Small intestine (tissue), 7 donors: ENCODE measurements around the gene CFAP300. TPM values are rescaled to one million over a fixed set of nuclear protein-coding genes. Genes with fewer than 3 reads are reported as not detected.

Source experiments
- DNase-seq, 2 donors: peaks; one replicate each; pipeline versions ENCODE4 v3.0.0 to v3.0.0-alpha.2; 2013
- FAIRE-seq: peaks from 2 replicates; lab custom pipeline; 2012; peaks lifted over from hg19 to GRCh38; lab: Jason Lieb, UNC
- H3K27ac ChIP-seq, 3 donors: one replicate each; pipeline ENCODE4 v1.5.1; 2013; ENCODE audit warnings: low read length in 2 of 3, mild to moderate bottlenecking in 2 of 3, control low read depth in 1 of 3, inconsistent platforms in 1 of 3, low read depth in 1 of 3, moderate library complexity in 1 of 3
- H3K27me3 ChIP-seq, 3 donors: one replicate each; pipeline ENCODE4 v1.6.1; 2013; ENCODE audit warnings: low read length in 3 of 3, inconsistent platforms in 1 of 3; ENCODE audit not compliant: control insufficient read depth in 3 of 3, insufficient read depth in 3 of 3
- H3K36me3 ChIP-seq, 3 donors: one replicate each; pipeline ENCODE4 v1.6.1; 2013; ENCODE audit warnings: low read length in 3 of 3, inconsistent platforms in 1 of 3, low read depth in 1 of 3, mild to moderate bottlenecking in 1 of 3, moderate library complexity in 1 of 3; ENCODE audit not compliant: control insufficient read depth in 3 of 3, insufficient read depth in 2 of 3
- H3K4me1 ChIP-seq, 3 donors: one replicate each; pipeline ENCODE4 v1.6.1; 2013; ENCODE audit warnings: low read length in 2 of 3, inconsistent platforms in 1 of 3, low read depth in 1 of 3, mild to moderate bottlenecking in 1 of 3, moderate library complexity in 1 of 3; ENCODE audit not compliant: control insufficient read depth in 3 of 3, insufficient read depth in 2 of 3
- H3K4me3 ChIP-seq, 3 donors: one replicate each; pipeline ENCODE4 v1.5.1; 2013; ENCODE audit warnings: low read length in 3 of 3, control low read depth in 1 of 3, inconsistent platforms in 1 of 3, low read depth in 1 of 3, mild to moderate bottlenecking in 1 of 3, moderate library complexity in 1 of 3
- H3K9me3 ChIP-seq, 2 donors: one replicate each; pipeline ENCODE4 v1.6.1; 2013; ENCODE audit warnings: low read depth in 1 of 2, low read length in 1 of 2; ENCODE audit not compliant: control insufficient read depth in 2 of 2, insufficient read depth in 1 of 2
- WGBS, 3 donors: extraction: QIAGEN DNeasy Blood & Tissue Kit; methylation state at CpG; one replicate each; pipeline ENCODE4 v1.1.7; 2013; 5-methylcytosine and 5-hydroxymethylcytosine counted together
- polyA plus RNA-seq, 4 donors: library from polyadenylated mRNA; stranded (reverse) in 3 of 4; unstranded in 1 of 4; fragments of 200-250 nt in 3 of 4; fragments of 120-200 nt in 1 of 4; gene quantifications; one replicate each; pipeline versions ENCODE4 v1.2.1 to v1.2.3, GENCODE V29; 2013
- donor health status: healthy with polysubstance abuse.
- donor health status: control.
- donor health status: control.
- donor health status: Bipolar disorder and iron deficiency.
- donor health status: healthy.

Gene CFAP300
- polyA plus RNA-seq, 4 donors = 0.63 to 2.5 (median 1.3) TPM; not detected in 1

GRCh38 chr11:102012946-102013345, 34.3 kb upstream of the CFAP300 start:
- 53 to 61% (median 58%) methylated on average over 3 of the region's 3 CpGs for WGBS, 3 donors
- H3K27ac ChIP-seq = no peak overlapping the region
- H3K36me3 ChIP-seq = no peaks in the 10 kb centered on the region
- no peak for DNase-seq
- no peak overlapping the region for H3K4me3 ChIP-seq
- no peak for FAIRE-seq
- no peaks in the 10 kb centered on the region for H3K27me3 ChIP-seq
- no peaks in the 10 kb centered on the region for H3K9me3 ChIP-seq
- peaks cover 0 to 8% (median 0%) of the 10 kb centered on the region in 3 donors for H3K4me1 ChIP-seq

GRCh38 chr11:102014756-102015155, 32.5 kb upstream of the CFAP300 start:
- H3K27me3 ChIP-seq = no peaks in the 10 kb centered on the region
- DNase-seq (no peak), FAIRE-seq (no peak)
- peaks cover 0 to 8% (median 0%) of the 10 kb centered on the region in 3 donors for H3K4me1 ChIP-seq
- H3K9me3 ChIP-seq = no peaks in the 10 kb centered on the region
- WGBS, 3 donors = 84 to 90% (median 88%) methylated on average over 5 of the region's 5 CpGs
- no peaks in the 10 kb centered on the region for H3K36me3 ChIP-seq
- no peak overlapping the region for H3K27ac ChIP-seq
- H3K4me3 ChIP-seq = no peak overlapping the region

GRCh38 chr11:102017026-102017425, 30.2 kb upstream of the CFAP300 start:
- no peak overlapping the region for H3K27ac ChIP-seq
- 60 to 85% (median 85%) methylated on average over 3 of the region's 3 CpGs for WGBS, 3 donors
- no peak for DNase-seq
- no peak for FAIRE-seq
- no peaks in the 10 kb centered on the region for H3K36me3 ChIP-seq
- H3K27me3 ChIP-seq = no peaks in the 10 kb centered on the region
- H3K9me3 ChIP-seq = no peaks in the 10 kb centered on the region
- no peaks in the 10 kb centered on the region for H3K4me1 ChIP-seq
- H3K4me3 ChIP-seq = no peak overlapping the region

- 15 to 38% (median 33%) methylated on average over 4 of the region's 4 CpGs for WGBS, 3 donors
These were observed 21.0 kb upstream of the CFAP300 start for GRCh38 chr11:102026217-102026616.

GRCh38 chr11:102026959-102027358, 20.3 kb upstream of the CFAP300 start:
- H3K4me1 ChIP-seq = peaks cover 0 to 3% (median 0%) of the 10 kb centered on the region in 3 donors
- no peak overlapping the region for H3K27ac ChIP-seq
- H3K4me3 ChIP-seq = no peak overlapping the region
- H3K27me3 ChIP-seq = no peaks in the 10 kb centered on the region
- peak in 1 of 2 donors; percentile 49 for DNase-seq
- H3K36me3 ChIP-seq = no peaks in the 10 kb centered on the region
- FAIRE-seq = no peak
- WGBS, 3 donors = 10 to 38% (median 26%) methylated on average over 2 of the region's 2 CpGs
- no peaks in the 10 kb centered on the region for H3K9me3 ChIP-seq

More at GRCh38 chr11:102026217-102026616, 21.0 kb upstream of the CFAP300 start:
- Histone ChIP-seq H3K4me3 (no peak overlapping the region), H3K4me1 (peaks cover 0 to 3% (median 0%) of the 10 kb centered on the region in 3 donors), H3K27ac (no peak overlapping the region), H3K36me3 (no peaks in the 10 kb centered on the region), H3K27me3 (no peaks in the 10 kb centered on the region), H3K9me3 (no peaks in the 10 kb centered on the region)
- DNase-seq (peak; percentile 21 to 81), FAIRE-seq (no peak)

GRCh38 chr11:102036757-102037156, 10.5 kb upstream of the CFAP300 start:
- Histone ChIP-seq H3K4me3 (no peak overlapping the region), H3K27ac (no peak overlapping the region), H3K36me3 (no peaks in the 10 kb centered on the region), H3K9me3 (peaks cover 0 to 5% of the 10 kb centered on the region in 2 donors), H3K27me3 (no peaks in the 10 kb centered on the region), H3K4me1 (no peaks in the 10 kb centered on the region)
- 83 to 96% (median 84%) methylated on average over 1 of the region's 1 CpG for WGBS, 3 donors
- DNase-seq (no peak), FAIRE-seq (no peak)

- Histone ChIP-seq H3K9me3 (no peaks in the 10 kb centered on the region), H3K4me1 (no peaks in the 10 kb centered on the region), H3K4me3 (peak overlapping the region in 2 of 3 donors; percentile 15 to 60), H3K27me3 (peaks cover 0 to 9% (median 5%) of the 10 kb centered on the region in 3 donors), H3K27ac (no peak overlapping the region), H3K36me3 (no peaks in the 10 kb centered on the region)
- no peak for FAIRE-seq
- DNase-seq = no peak
- 25 to 28% (median 26%) methylated on average over 4 of the region's 4 CpGs for WGBS, 3 donors
These were observed 396 bp upstream of the CFAP300 start for GRCh38 chr11:102046841-102047240.

GRCh38 chr11:102050927-102051575, 3.8 kb downstream of the CFAP300 start:
- peaks cover 0 to 9% (median 5%) of the 10 kb centered on the region in 3 donors for H3K27me3 ChIP-seq
- no peak for FAIRE-seq

More at GRCh38 chr11:102050927-102051575, 3.8 kb downstream of the CFAP300 start:
- Histone ChIP-seq H3K4me3 (no peak overlapping the region), H3K27ac (no peak overlapping the region), H3K4me1 (no peaks in the 10 kb centered on the region), H3K36me3 (no peaks in the 10 kb centered on the region), H3K9me3 (no peaks in the 10 kb centered on the region)
- WGBS, 3 donors = 69 to 76% (median 75%) methylated on average over 5 of the region's 5 CpGs
- no peak for DNase-seq
